HG02623 (cell line): ENCODE measurements around the gene METTL17.
"Not testable (repeated sequence)": the region's sequence is repeated elsewhere in the genome, so short reads cannot be mapped to it uniquely, and the experiment has no call there.

Source experiments
- ATAC-seq: cut with Tn5 transposase; IDR thresholded peaks from one replicate; pipeline ENCODE4 v1.9.1; 2021; ENCODE audit warnings: moderate library complexity; ENCODE audit not compliant: unreplicated experiment

METTL17 gene

GRCh38 chr14:20989787-20990600 lies at the start of gene METTL17:
Gene METTL17, plus strand, starts transcription at chr14:20989980. Its CDS starts 23 bp downstream, at chr14:20990003.
- peak; percentile 95 for ATAC-seq

DNA sequence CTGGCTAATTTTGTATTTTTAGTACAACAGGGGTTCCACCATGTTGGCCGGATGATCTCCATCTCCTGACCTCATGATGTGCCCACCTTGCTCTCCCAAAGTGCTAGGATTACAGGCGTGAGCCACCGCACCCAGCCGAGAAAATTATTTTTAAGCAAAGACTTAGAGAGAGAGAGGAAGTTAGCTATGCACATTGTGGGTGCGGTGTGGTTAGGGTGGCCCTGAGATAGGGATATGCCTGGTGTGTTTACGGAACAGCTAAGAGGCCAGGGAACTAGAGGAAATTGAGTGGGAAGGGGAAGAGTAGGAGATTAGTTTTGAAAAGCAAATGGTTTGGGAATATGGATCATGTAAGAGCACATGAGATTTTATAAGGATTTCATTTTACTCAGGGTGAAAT lies 44.6 kb upstream of the METTL17 start:
- ATAC-seq: not testable (repeated sequence)

DNA sequence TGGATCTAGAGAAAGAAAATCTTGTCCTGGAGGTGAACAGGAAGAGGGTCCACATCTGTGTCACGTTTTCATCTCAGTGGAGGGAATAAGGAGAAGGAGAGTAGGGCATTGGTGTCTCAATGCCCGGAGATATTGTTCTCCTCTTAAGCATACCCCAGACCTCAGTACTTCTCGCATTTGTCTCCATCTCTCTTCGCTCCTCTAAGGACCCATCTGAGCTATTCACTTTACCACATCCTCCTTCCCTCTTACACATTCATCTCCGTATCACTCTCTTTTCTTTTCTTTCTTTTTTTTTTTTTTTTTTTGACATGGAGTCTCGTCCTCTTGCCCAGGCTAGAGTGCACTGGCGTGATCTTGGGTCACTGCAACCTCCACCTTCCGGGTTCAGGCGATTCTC lies 43.1 kb upstream of the METTL17 start:
- ATAC-seq: not testable (repeated sequence)

DNA sequence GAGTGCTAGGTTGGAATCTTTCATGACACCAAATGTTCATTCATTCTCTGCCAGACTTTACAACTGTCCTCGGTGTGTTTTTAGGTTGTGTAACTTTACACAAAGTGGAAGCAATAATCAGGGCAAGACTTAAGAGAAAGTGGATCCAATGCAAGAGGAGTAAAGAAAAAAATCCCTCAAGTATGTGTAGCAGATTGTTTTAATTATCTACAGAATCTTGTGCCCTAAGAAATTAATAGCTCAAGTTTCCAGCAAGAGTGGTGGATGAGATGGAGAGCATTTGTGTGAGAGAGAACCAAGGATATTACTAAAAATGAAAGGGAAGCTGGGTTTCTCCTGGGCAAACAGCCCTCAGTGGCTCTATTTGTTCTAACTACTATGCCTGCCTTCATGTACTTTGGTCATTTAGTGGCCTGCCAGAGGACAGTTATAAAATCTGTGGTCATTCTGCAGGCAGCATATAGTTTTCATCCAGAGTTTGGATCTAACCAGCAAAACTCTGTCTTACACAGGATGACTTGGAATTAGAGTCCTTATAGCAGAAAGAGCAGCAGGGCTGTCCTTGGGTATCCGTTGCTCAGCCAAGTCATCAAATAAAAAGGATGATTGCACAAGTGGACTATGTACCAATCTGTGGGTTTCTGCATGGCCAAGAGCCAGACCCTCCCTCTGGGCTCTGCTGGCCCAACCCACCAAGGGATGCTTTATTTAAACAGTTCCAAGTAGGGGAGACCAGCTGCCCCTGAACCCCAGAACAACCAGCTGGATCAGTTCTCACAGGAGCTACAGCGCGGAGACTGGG lies 34.8 kb upstream of the METTL17 start, which contains the start of gene RNASE2:
RNASE2 (plus strand) TSS at position 752 of the 802 bp plus-strand sequence. CDS start 285 bp downstream, outside the sequence.
- not testable (repeated sequence) for ATAC-seq

DNA sequence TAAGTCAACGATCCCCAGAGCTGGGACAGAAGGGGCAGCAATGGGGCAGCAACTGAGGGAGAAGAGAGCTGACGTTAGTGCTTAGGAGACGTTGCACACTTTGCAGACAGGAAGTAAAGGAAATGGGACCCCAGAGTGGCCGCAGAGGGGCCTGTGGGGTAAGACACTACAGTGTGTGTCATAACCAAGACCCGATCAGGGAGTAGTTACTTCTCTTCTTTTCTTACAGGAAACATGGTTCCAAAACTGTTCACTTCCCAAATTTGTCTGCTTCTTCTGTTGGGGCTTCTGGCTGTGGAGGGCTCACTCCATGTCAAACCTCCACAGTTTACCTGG lies 34.3 kb upstream of the METTL17 start:
- ATAC-seq: not testable (repeated sequence)

- ATAC-seq: no peak
These were observed 33.3 kb upstream of the METTL17 start for GRCh38 chr14:20956376-20956976.

- not testable (repeated sequence) for ATAC-seq
These were observed 30.8 kb upstream of the METTL17 start for GRCh38 chr14:20958946-20959345.

DNA sequence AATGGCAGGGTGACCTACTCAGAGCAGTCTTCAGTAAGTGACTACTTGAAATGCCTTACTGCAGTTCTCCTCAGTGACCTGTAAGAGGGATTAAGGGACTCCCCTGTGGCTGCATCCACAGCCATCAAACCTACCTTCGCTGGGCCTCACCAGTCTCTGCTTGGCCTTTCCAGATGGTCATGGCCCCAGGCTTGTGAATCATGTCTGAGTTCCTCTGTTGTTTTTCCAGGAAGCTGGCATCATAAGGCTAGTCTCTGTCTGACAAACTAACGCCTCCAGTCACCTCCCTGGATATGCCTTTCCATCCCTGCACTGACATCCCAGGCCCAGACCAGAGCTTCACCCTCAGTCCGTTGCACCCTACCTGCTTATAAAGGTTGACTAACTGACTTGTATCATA lies 20.4 kb upstream of the METTL17 start:
- no peak for ATAC-seq

- no peak for ATAC-seq
These were observed 19.2 kb upstream of the METTL17 start for GRCh38 chr14:20970647-20970982.

GRCh38 chr14:20970983-20971704 lies 18.6 kb upstream of the METTL17 start:
- ATAC-seq: peak; percentile 94

GRCh38 chr14:20971705-20972021 lies 18.1 kb upstream of the METTL17 start:
- ATAC-seq: no peak

DNA sequence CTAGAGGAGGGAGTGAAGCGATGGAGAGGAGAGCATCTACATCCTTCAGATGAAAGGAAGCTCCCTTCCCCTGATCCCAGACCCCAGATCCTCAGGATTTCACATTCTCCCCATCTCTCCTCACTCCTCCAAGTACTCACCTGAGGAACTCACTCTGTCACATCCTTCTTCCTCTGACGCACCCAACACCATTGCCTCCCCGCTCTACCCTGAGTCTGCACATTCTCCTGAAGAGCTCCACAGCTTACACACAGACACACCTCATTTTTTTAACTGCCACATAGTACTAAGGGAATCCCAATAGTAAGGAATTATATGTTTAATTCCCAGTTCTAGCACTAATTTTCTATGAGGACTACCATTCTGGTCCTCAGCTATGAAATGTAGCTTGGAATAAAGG lies 16.3 kb upstream of the METTL17 start:
- no peak for ATAC-seq

DNA sequence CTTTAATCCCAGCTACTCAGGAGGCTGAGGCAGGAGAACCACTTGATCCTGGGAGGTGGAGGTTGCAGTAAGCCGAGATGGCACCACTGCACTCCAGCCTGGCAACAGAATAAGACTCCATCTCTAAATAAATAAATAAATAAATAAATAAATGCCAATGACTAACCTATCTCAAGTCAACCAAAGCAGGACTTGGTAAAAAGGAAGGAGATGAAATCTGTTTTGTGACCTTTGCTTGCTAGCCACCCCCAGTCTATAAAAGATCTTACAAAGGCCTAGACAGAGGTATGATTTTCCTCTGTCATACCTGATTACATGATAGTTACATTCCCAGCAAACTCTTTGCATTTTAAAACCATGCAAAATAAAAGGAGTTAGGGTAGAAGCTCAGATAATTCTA lies 13.5 kb upstream of the METTL17 start:
- no peak for ATAC-seq

DNA sequence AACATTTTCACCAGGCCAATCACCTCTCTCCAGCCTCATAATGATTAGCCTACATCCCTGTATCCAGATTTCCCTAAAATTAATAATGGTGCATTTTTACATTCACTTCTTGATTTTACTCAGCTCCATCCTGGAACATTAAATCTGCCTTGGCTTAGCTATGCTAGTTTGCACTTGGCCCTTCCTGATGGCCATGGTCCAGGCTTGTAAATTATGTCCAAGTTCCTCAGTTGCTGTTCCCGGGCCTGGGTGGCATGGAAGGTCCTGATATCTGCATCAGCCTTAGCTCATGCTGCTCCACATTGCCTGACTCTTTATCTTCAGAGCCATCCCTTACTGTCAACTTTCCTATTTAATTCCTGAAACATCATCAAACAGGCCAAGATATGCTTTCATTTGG lies 11.1 kb upstream of the METTL17 start:
- ATAC-seq: no peak

DNA sequence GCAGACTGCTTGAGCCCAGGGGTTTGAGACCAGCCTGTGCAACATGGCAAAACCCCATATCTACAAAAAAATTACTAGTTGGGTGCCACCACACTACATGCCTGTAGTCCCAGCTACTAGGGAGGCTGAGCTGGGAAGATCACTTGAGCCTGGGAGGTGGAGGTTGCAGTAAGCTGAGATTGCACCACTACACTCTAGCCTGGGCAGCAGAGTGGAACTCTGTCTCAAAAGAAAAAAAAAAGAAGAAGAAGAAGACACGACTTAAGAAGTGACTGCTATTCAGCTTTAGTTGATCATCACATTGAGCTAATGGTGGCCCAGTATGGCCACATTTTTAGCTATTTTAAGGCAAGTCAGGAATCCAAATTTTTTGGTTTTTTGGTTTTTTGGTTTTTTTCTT lies 8.9 kb upstream of the METTL17 start:
- ATAC-seq: no peak

- no peak for ATAC-seq
These were observed 7.0 kb upstream of the METTL17 start for GRCh38 chr14:20982646-20983369.

- ATAC-seq: not testable (repeated sequence)
These were observed 4.1 kb upstream of the METTL17 start for GRCh38 chr14:20985650-20986049.

DNA sequence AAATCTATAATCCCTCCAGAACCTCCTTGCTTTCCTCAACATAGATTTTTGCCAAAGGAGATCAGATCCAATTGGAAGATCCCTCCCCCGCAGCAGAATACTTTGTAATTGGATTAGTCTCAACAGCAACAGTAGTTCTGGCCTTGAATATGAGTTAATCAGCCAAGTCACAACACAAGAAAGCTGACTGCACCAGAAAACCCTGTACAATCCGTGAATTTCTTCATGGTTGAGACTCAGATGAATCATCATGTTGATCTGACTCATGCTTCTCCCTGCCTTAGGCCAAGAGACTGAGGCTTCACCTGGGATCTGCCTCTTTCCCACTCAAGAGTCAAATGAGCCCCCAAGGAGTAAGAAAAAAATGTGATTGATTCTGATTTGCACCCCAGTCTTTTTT lies 3.0 kb upstream of the METTL17 start:
- ATAC-seq: no peak

- no peak for ATAC-seq
These were observed 886 bp upstream of the METTL17 start for GRCh38 chr14:20988717-20989470.

DNA sequence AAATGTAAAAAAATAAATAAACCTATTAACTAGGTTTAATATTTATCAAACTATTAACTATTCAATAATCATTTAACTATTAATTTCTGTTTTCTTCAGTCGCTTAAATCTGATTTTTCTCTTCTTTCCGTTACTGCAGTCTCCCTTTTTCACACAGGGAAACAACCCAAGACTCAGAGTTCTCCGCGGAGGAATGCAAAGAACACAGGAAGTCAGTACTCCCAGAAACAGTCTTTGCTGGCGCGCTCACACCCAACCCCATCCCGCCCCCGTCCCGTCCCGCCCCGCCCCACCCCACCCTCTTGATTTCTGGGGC lies 351 bp upstream of the METTL17 start:
- no peak for ATAC-seq
